Endothelial cell of umbilical vein (primary cell): Measurements from ENCODE around the gene PLPP1. TPM values are rescaled to one million over a fixed set of nuclear protein-coding genes. Genes with fewer than 3 reads are reported as not detected.

Experiments used
- BruUV-seq: library from RNA; stranded (reverse); fragments of 400-500 nt; replicated peaks from 2 replicates; lab custom pipeline; 2021; lab: Mats Ljungman, UMichigan
- CTCF ChIA-PET: fragments of 300-600, 350-600 bp; sonication (Branson Sonifier 250); formaldehyde crosslinking; loops from one replicate; lab custom pipeline; 2021; ENCODE audit warnings: antibody characterized with exemption, inconsistent platforms; lab: Charles Lee
- POLR2A ChIA-PET: fragments of 300-600, 350-600 bp; sonication (Branson Sonifier 250); formaldehyde crosslinking; loops from one replicate; lab custom pipeline; 2021; ENCODE audit warnings: antibody characterized with exemption, inconsistent platforms; lab: Charles Lee
- DNase-seq: peaks from one replicate; pipeline ENCODE4 v3.0.0-alpha.2; 2011; ENCODE audit warnings: low read depth, low spot score
- FAIRE-seq: peaks from 2 replicates; lab custom pipeline; 2011; peaks lifted over from hg19 to GRCh38; lab: Jason Lieb, UNC
- H2AFZ ChIP-seq: 2 replicates; pipeline ENCODE4 v1.6.0; 2012; ENCODE audit warnings: low read depth, low read length, control low read depth, inconsistent platforms
- H3K27ac ChIP-seq: 2 replicates; pipeline ENCODE4 v1.5.1; 2011; ENCODE audit warnings: low read depth, mild to moderate bottlenecking, control low read depth, low read length, moderate library complexity; ENCODE audit not compliant: insufficient read depth
- H3K27me3 ChIP-seq, 2 experiments: 2 replicates each; pipeline versions ENCODE4 v1.6.0 to v1.6.1; 2011; ENCODE audit warnings: low read length in 2 of 2, mixed read lengths in 1 of 2; ENCODE audit not compliant: control insufficient read depth in 2 of 2, insufficient read depth in 2 of 2
- H3K36me3 ChIP-seq, 2 experiments: 2 replicates in 1 of 2; 3 replicates in 1 of 2; pipeline ENCODE4 v1.5.1; 2011; ENCODE audit warnings: low read length in 2 of 2, mild to moderate bottlenecking in 1 of 2, moderate library complexity in 1 of 2; ENCODE audit not compliant: control insufficient read depth in 2 of 2, insufficient read depth in 2 of 2; ENCODE audit errors: extremely low read depth in 1 of 2
- H3K4me1 ChIP-seq: 3 replicates; pipeline ENCODE4 v1.5.1; 2011; ENCODE audit warnings: mild to moderate bottlenecking, low read length; ENCODE audit not compliant: control insufficient read depth, insufficient read depth; ENCODE audit errors: extremely low read depth
- H3K4me2 ChIP-seq: 2 replicates; pipeline ENCODE4 v1.6.1; 2011; ENCODE audit warnings: low read length, control low read depth, mixed read lengths; ENCODE audit not compliant: insufficient read depth
- H3K4me3 ChIP-seq, 3 experiments: fragments of 200-600 bp in 1 of 3; sonication (generic), shearing (Covaris generic) in 1 of 3; replicated peaks in 1 of 3; 2 replicates each; pipeline ENCODE4 v1.5.1; 2011 to 2016; ENCODE audit warnings: control low read depth in 3 of 3, low read length in 3 of 3, mild to moderate bottlenecking in 2 of 3, inconsistent platforms in 1 of 3, low read depth in 1 of 3, moderate library complexity in 1 of 3; ENCODE audit not compliant: insufficient read depth in 1 of 3
- H3K79me2 ChIP-seq: 2 replicates; pipeline ENCODE4 v1.6.0; 2012; ENCODE audit warnings: low read length, inconsistent platforms; ENCODE audit not compliant: control insufficient read depth, insufficient read depth
- H3K9ac ChIP-seq: replicated peaks from 2 replicates; pipeline ENCODE3; 2011; ENCODE audit warnings: low read length, control low read depth; ENCODE audit not compliant: insufficient read depth; ENCODE audit errors: extremely low read depth
- H3K9me1 ChIP-seq: replicated peaks from 3 replicates; pipeline ENCODE4 v1.6.0; 2011; ENCODE audit warnings: mild to moderate bottlenecking, low read length; ENCODE audit not compliant: control insufficient read depth, insufficient read depth; ENCODE audit errors: extremely low read depth
- H3K9me3 ChIP-seq: replicated peaks from 2 replicates; pipeline ENCODE4 v1.5.1; 2012; ENCODE audit warnings: low read length, inconsistent platforms; ENCODE audit not compliant: control insufficient read depth, insufficient read depth
- H4K20me1 ChIP-seq: replicated peaks from 2 replicates; pipeline ENCODE3; 2011; ENCODE audit warnings: mild to moderate bottlenecking, low read length; ENCODE audit not compliant: control insufficient read depth, insufficient read depth; ENCODE audit errors: extremely low read depth
- CTCF ChIP-seq, 2 donors: IDR thresholded peaks; 1 replicate in 1 of 2; 2 replicates in 1 of 2; pipeline ENCODE4 v1.5.1; 2011; ENCODE audit warnings: low read length in 2 of 2, mild to moderate bottlenecking in 2 of 2, moderate library complexity in 2 of 2, control low read depth in 1 of 2, inconsistent platforms in 1 of 2, low read depth in 1 of 2; ENCODE audit not compliant: insufficient read depth in 1 of 2; ENCODE audit errors: extremely low read depth in 1 of 2
- EZH2 ChIP-seq: IDR thresholded peaks from 2 replicates; pipeline ENCODE4 v1.6.1; 2012; ENCODE audit warnings: borderline replicate concordance, low read depth, mild to moderate bottlenecking, moderate library complexity, low read length, inconsistent platforms; ENCODE audit not compliant: severe bottlenecking
- FOS ChIP-seq: IDR thresholded peaks from 2 replicates; pipeline ENCODE4 v1.6.1; 2011; ENCODE audit warnings: mild to moderate bottlenecking, low read length, moderate library complexity, borderline replicate concordance; ENCODE audit not compliant: insufficient read depth
- GATA2 ChIP-seq: IDR thresholded peaks from 2 replicates; pipeline ENCODE4 v1.7.0; 2011; ENCODE audit warnings: low read depth, mild to moderate bottlenecking, moderate library complexity, mixed read lengths, low read length; ENCODE audit not compliant: insufficient read length, insufficient read depth
- JUN ChIP-seq: IDR thresholded peaks from 2 replicates; pipeline ENCODE4 v1.6.1; 2011; ENCODE audit warnings: borderline replicate concordance, low read depth; ENCODE audit not compliant: insufficient read length, insufficient read depth
- MAX ChIP-seq: IDR thresholded peaks from 2 replicates; pipeline ENCODE4 v1.6.1; 2011; ENCODE audit not compliant: insufficient read depth, insufficient read length
- MYC ChIP-seq: IDR thresholded peaks from one replicate; pipeline ENCODE4 v1.6.1; 2011; ENCODE audit warnings: mild to moderate bottlenecking, low read depth, low read length
- POLR2A ChIP-seq: IDR thresholded peaks from 2 replicates; pipeline ENCODE4 v1.6.1; 2012; ENCODE audit warnings: low read depth, mild to moderate bottlenecking, control low read depth, low read length
- POLR2AphosphoS5 ChIP-seq: IDR thresholded peaks from 2 replicates; pipeline ENCODE4 v1.6.1; 2012; ENCODE audit warnings: low read depth, mild to moderate bottlenecking, control low read depth, low read length, moderate library complexity; ENCODE audit not compliant: insufficient read depth
- dilution Hi-C: fragments of 300-500 bp; cut with MboI; formaldehyde crosslinking; loops from one replicate; pipeline ENCODE4 v1.15.0; 2019; ENCODE audit warnings: low sequenced_read_pairs; ENCODE audit not compliant: extremely low pct_ligation_motif_present
- intact Hi-C: fragments of 100-400 bp; cut with micrococcal nuclease; formaldehyde crosslinking; loops from one replicate; pipeline ENCODE4 v1.10.0; 2022
- polyA plus RNA-seq, 4 experiments: library from polyadenylated mRNA; depleted of rRNA in 3 of 4; stranded (reverse) in 3 of 4; unstranded in 1 of 4; fragments of >200 nt; gene quantifications; 2 replicates each; pipeline versions ENCODE4 v1.2.1 to v1.2.3, GENCODE V29; 2011 to 2012; ENCODE audit warnings: missing spikeins in 1 of 4
- total RNA-seq: library from RNA; stranded (reverse); gene quantifications from 2 replicates; pipeline ENCODE4 v1.2.3, GENCODE V29; 2021

Gene PLPP1
- total and polyA plus RNA-seq, 2 donors (not counting 3 experiments of a cell fraction or from before 2014, with no cell fraction given) = 14.3 to 25.9 TPM

GRCh38 chr5:55540525-55540924 lies 5.8 kb upstream of the PLPP1 start:
- Histone ChIP-seq H3K9me1 (no peaks in the 10 kb centered on the region), H2AFZ (no peak overlapping the region), H3K4me1 (peaks cover under 1% of the 10 kb centered on the region), H4K20me1 (no peaks in the 10 kb centered on the region), H3K9ac (no peak overlapping the region), H3K79me2 (no peaks in the 10 kb centered on the region), H3K27ac (no peak overlapping the region), H3K4me2 (no peak overlapping the region), H3K4me3 (no peak overlapping the region), H3K9me3 (no peaks in the 10 kb centered on the region), H3K36me3 (no peaks in the 10 kb centered on the region), H3K27me3 (peaks cover 0 to 2% of the 10 kb centered on the region in 2 experiments)
- intact Hi-C loops (no loop called here), dilution Hi-C loops (no loop called here)
- CTCF ChIA-PET = interaction anchor here (1.0 kb wide), 1 partner anchor 23 kb away, joined by 3 read pairs; no protein-coding TSS in a partner anchor
- POLR2A ChIA-PET = no interaction called here
- FAIRE-seq (no peak), DNase-seq (no peak)
- TF ChIP-seq FOS (no peak), JUN (no peak)
- BruUV-seq = no TSS peak

GRCh38 chr5:55540024-55540423 lies 5.3 kb upstream of the PLPP1 start:
- no peaks in the 10 kb centered on the region for H3K9me3 ChIP-seq
- no peaks in the 10 kb centered on the region for H3K36me3 ChIP-seq
- H3K4me3 ChIP-seq = no peak overlapping the region
- peaks cover 4% of the 10 kb centered on the region for H3K4me1 ChIP-seq
- no peak overlapping the region for H3K9ac ChIP-seq
- H3K27ac ChIP-seq = no peak overlapping the region
- no peak for DNase-seq
- H3K4me2 ChIP-seq = no peak overlapping the region
- intact Hi-C loops (no loop called here), dilution Hi-C loops (no loop called here)
- no peaks in the 10 kb centered on the region for H4K20me1 ChIP-seq
- BruUV-seq = no TSS peak
- no peaks in the 10 kb centered on the region for H3K79me2 ChIP-seq
- H2AFZ ChIP-seq = no peak overlapping the region
- ChIA-PET CTCF (interaction anchor here (0.7 to 1.0 kb wide), 2 partner anchors 21 to 23 kb away, joined by 3 read pairs; no protein-coding TSS in a partner anchor), POLR2A (no interaction called here)
- H3K27me3 ChIP-seq = peaks cover 0 to 2% of the 10 kb centered on the region in 2 experiments
- no peak for TF ChIP-seq EZH2
- TF ChIP-seq GATA2 = no peak
- TF ChIP-seq FOS = no peak
- TF ChIP-seq MYC = no peak
- no peak for TF ChIP-seq JUN
- TF ChIP-seq CTCF (IDR thresholded peaks at IDR 0.05; ENCODE audit: extremely low read depth in 1 of 2, insufficient read depth in 1 of 2, low read depth in 1 of 2, low read length in 2 of 2) = no peak
- TF ChIP-seq POLR2A = no peak
- TF ChIP-seq POLR2AphosphoS5 = no peak
- TF ChIP-seq MAX = no peak
- no peak for FAIRE-seq
- H3K9me1 ChIP-seq = no peaks in the 10 kb centered on the region
